B cell (primary cell): ENCODE measurements around the gene UBB. TPM values are rescaled to one million over a fixed set of nuclear protein-coding genes. Genes with fewer than 3 reads are reported as not detected.

Source experiments
- ATAC-seq: fragments of 200-7000 bp; cut with Tn5 transposase; one replicate; pipeline ENCODE4 v1.10.0; 2021; ENCODE audit warnings: low read depth, mild to moderate bottlenecking, moderate number of reproducible peaks, moderate library complexity
- CTCF ChIA-PET: fragments of 350-600 bp; sonication (Branson Sonifier 250); formaldehyde crosslinking; loops from one replicate; lab custom pipeline; 2021; ENCODE audit warnings: antibody characterized with exemption, inconsistent platforms; lab: Charles Lee
- POLR2A ChIA-PET: fragments of 350-600 bp; sonication (Branson Sonifier 250); formaldehyde crosslinking; loops from one replicate; lab custom pipeline; 2021; ENCODE audit warnings: antibody characterized with exemption; lab: Charles Lee
- DNase-seq: peaks from one replicate; pipeline ENCODE4 v3.0.0; 2013
- H2AFZ ChIP-seq: 2 replicates; pipeline ENCODE4 v1.6.1; 2012; ENCODE audit warnings: mild to moderate bottlenecking, low read depth, low read length; ENCODE audit not compliant: insufficient read depth, poor library complexity, severe bottlenecking
- H3K27ac ChIP-seq, 2 donors: 1 replicate in 1 of 2; 2 replicates in 1 of 2; pipeline ENCODE4 v1.5.1; 2012 to 2013; ENCODE audit warnings: low read length in 2 of 2, mild to moderate bottlenecking in 2 of 2, moderate library complexity in 1 of 2
- H3K27me3 ChIP-seq, 4 experiments: fragments of 200-600 bp in 1 of 4; sonication (generic) in 1 of 4; replicated peaks in 1 of 4; 1 replicate in 2 of 4; 2 replicates in 2 of 4; pipeline versions ENCODE4 v1.6.1 to v1.7.0; 2013 to 2016; ENCODE audit warnings: low read length in 3 of 4, mild to moderate bottlenecking in 2 of 4, mixed read lengths in 1 of 4, moderate library complexity in 1 of 4; ENCODE audit not compliant: insufficient read depth in 4 of 4, control insufficient read depth in 3 of 4; ENCODE audit errors: control extremely low read depth in 1 of 4
- H3K36me3 ChIP-seq, 2 experiments: replicated peaks in 1 of 2; 1 replicate in 1 of 2; 2 replicates in 1 of 2; pipeline versions ENCODE4 v1.6.1 to v1.7.1; 2013; ENCODE audit warnings: low read length in 1 of 2; ENCODE audit not compliant: insufficient read depth in 2 of 2, control insufficient read depth in 1 of 2; ENCODE audit errors: control extremely low read depth in 1 of 2, extremely low read depth in 1 of 2
- H3K4me1 ChIP-seq, 2 donors: fragments of 200-600 bp in 1 of 2; sonication (generic) in 1 of 2; 1 replicate in 1 of 2; 2 replicates in 1 of 2; pipeline versions ENCODE4 v1.5.1 to v1.6.1; 2013 to 2017; ENCODE audit warnings: low read length in 2 of 2; ENCODE audit not compliant: control insufficient read depth in 2 of 2, insufficient read depth in 2 of 2
- H3K4me2 ChIP-seq: replicated peaks from 2 replicates; pipeline ENCODE3; 2012; ENCODE audit warnings: mild to moderate bottlenecking, low read depth, low read length; ENCODE audit not compliant: poor library complexity, severe bottlenecking
- H3K4me3 ChIP-seq, 5 experiments: fragments of 200-600 bp in 1 of 5; sonication (generic) in 1 of 5; 1 replicate in 3 of 5; 2 replicates in 2 of 5; pipeline versions ENCODE4 v1.5.1 to v1.7.0; 2011 to 2016; ENCODE audit warnings: low read length in 4 of 5, mild to moderate bottlenecking in 4 of 5, low read depth in 2 of 5, control low read depth in 1 of 5, moderate library complexity in 1 of 5; ENCODE audit not compliant: insufficient read depth in 1 of 5; ENCODE audit errors: control extremely low read depth in 1 of 5, extremely low read depth in 1 of 5
- H3K79me2 ChIP-seq: fragments of 200-600 bp; sonication (generic); one replicate; pipeline ENCODE4 v1.6.0; 2016; ENCODE audit warnings: low read length; ENCODE audit not compliant: control insufficient read depth, insufficient read depth
- H3K9ac ChIP-seq: fragments of 200-600 bp; sonication (generic); 2 replicates; pipeline ENCODE4 v1.6.1; 2017; ENCODE audit warnings: mild to moderate bottlenecking, low read length, moderate library complexity
- H3K9me3 ChIP-seq, 3 donors: one replicate each; pipeline versions ENCODE4 v1.6.1 to v1.7.1; 2013; ENCODE audit warnings: low read length in 2 of 3; ENCODE audit not compliant: control insufficient read depth in 2 of 3, insufficient read depth in 1 of 3; ENCODE audit errors: control extremely low read depth in 1 of 3
- H4K20me1 ChIP-seq: 2 replicates; pipeline ENCODE4 v1.6.0; 2012; ENCODE audit warnings: mild to moderate bottlenecking, low read length; ENCODE audit not compliant: insufficient read depth, control insufficient read depth, poor library complexity, severe bottlenecking
- H3K27ac Mint-ChIP-seq: one replicate; pipeline ENCODE4 v1.8.0; 2021; ENCODE audit warnings: mixed read lengths
- H3K27me3 Mint-ChIP-seq: one replicate; pipeline ENCODE4 v1.8.0; 2021; ENCODE audit warnings: mixed read lengths
- H3K4me1 Mint-ChIP-seq: one replicate; pipeline ENCODE4 v1.8.0; 2021; ENCODE audit warnings: mixed read lengths
- H3K4me3 Mint-ChIP-seq: one replicate; pipeline ENCODE4 v1.8.0; 2021; ENCODE audit warnings: mixed read lengths
- H3K9me3 Mint-ChIP-seq: one replicate; pipeline ENCODE4 v1.8.0; 2022; ENCODE audit warnings: mixed read lengths; ENCODE audit not compliant: insufficient read depth
- CTCF ChIP-seq: fragments of 200-600 bp; IDR thresholded peaks from one replicate; pipeline ENCODE4 v1.8.0; 2022; ENCODE audit warnings: antibody characterized with exemption, mild to moderate bottlenecking
- EZH2 ChIP-seq: IDR thresholded peaks from 2 replicates; pipeline ENCODE4 v1.6.1; 2012; ENCODE audit warnings: borderline replicate concordance, low read depth, mild to moderate bottlenecking, moderate library complexity, low read length; ENCODE audit not compliant: insufficient read depth, poor library complexity, severe bottlenecking
- WGBS: methylation state at CpG from one replicate; pipeline ENCODE4 v1.1.5; 2013; ENCODE audit warnings: missing lambda C conversion rate; ENCODE audit not compliant: insufficient coverage; 5-methylcytosine and 5-hydroxymethylcytosine counted together
- intact Hi-C: fragments of 100-400 bp; cut with micrococcal nuclease; formaldehyde crosslinking; loops from one replicate; pipeline ENCODE4 v1.10.0; 2022
- polyA plus RNA-seq: library from polyadenylated mRNA; depleted of rRNA; stranded (reverse); fragments of >200 nt; gene quantifications from 2 replicates; pipeline ENCODE4 v1.2.3, GENCODE V29; 2012
- total RNA-seq, 2 donors: library from RNA; stranded (reverse); fragments of 120-200 nt in 1 of 2; gene quantifications; 1 replicate in 1 of 2; 2 replicates in 1 of 2; pipeline versions ENCODE4 v1.2.3 to v1.2.4, GENCODE V29; 2013 to 2022

UBB gene
- total and polyA plus RNA-seq, 2 donors (not counting 1 experiment from before 2014, with no cell fraction given): 769 to 1,866 TPM

- POLR2A ChIA-PET: interaction anchor here (0.7 kb wide), 1 partner anchor 24 kb away, joined by 3 read pairs; no protein-coding TSS in a partner anchor
- peaks cover 12% of the 10 kb centered on the region for H3K27me3 Mint-ChIP-seq
- Histone ChIP-seq H3K9ac (no peak overlapping the region), H3K27me3 (peaks cover 0 to 23% (median 3%) of the 10 kb centered on the region in 4 experiments), H3K9me3 (peaks cover 0 to 2% (median 0%) of the 10 kb centered on the region in 3 donors), H3K4me1 (peaks cover 14 to 22% of the 10 kb centered on the region in 2 donors), H2AFZ (no peak overlapping the region), H3K36me3 (no peaks in the 10 kb centered on the region), H3K79me2 (no peaks in the 10 kb centered on the region), H3K4me3 (no peak overlapping the region), H3K27ac (no peak overlapping the region), H4K20me1 (no peaks in the 10 kb centered on the region), H3K4me2 (peak overlapping the region; percentile 49)
- H3K4me3 Mint-ChIP-seq: peak overlapping the region; percentile 76
- intact Hi-C loops: no loop called here
- H3K4me1 Mint-ChIP-seq: peaks cover 13% of the 10 kb centered on the region
- CTCF ChIA-PET: interaction anchor here (1.5 kb wide), 1 partner anchor 21 kb away, joined by 3 read pairs; no protein-coding TSS in a partner anchor
- DNase-seq: peak; percentile 65
- no peak for TF ChIP-seq EZH2
- TF ChIP-seq CTCF: no peak
- H3K27ac Mint-ChIP-seq: peak overlapping the region; percentile 32
- no peaks in the 10 kb centered on the region for H3K9me3 Mint-ChIP-seq
- ATAC-seq: peak; percentile 76
- WGBS: 52% methylated on average over 13 of the region's 14 CpGs
Observed at GRCh38 chr17:16407911-16408588, 27.2 kb downstream of the UBB start.
